Activated CD4-positive, CD25-positive, alpha-beta regulatory T cell treated with anti-CD3 and anti-CD28 coated beads, Interleukin-2, amount 50 U/mL, for 16 hours (primary cell): ENCODE data around the gene EHD4.

ENCODE experiments used
- DNase-seq: peaks from one replicate; pipeline ENCODE4 v3.0.0-alpha.2; 2020; ENCODE audit warnings: low read depth, low spot score

The EHD4 gene

GRCh38 chr15:41881086-41881485 lies 91.3 kb downstream of the EHD4 start:
- DNase-seq = no peak

DNA sequence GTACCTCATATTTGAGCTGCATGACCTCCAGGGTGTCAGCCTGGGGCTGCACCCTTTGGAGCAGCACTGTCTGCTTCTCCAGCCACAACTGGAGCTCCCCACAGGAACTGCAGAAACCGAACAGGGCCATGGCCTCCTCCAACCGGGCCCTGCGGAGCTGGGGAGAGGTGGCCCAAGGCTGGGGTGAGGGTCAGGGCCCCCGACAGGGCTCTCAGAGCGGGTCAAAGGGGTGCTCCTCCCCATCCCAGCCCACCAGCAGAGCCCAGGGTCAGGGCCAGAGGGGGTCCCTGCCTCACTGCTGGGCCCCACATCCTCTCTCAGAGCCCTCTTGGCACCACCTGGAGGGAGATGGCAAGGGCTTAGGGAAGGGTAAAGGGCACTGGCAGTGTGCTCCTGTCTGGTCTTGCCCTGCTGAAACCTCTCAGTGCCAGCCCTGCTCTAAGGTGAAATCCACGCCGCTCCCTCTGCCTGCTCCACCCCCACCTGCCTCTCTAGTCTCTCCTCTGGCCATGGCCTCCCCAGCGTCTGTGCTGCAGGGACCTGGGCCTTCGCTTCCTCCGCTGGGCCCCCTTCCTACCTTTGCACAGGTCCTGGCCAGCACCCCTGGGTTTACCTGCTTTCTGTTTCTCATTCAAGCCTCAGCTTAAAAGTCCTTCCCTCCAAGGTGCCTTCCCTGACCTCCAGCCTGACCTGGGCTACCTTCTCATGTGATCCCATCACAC lies 92.0 kb downstream of the EHD4 start:
- DNase-seq = no peak

DNA sequence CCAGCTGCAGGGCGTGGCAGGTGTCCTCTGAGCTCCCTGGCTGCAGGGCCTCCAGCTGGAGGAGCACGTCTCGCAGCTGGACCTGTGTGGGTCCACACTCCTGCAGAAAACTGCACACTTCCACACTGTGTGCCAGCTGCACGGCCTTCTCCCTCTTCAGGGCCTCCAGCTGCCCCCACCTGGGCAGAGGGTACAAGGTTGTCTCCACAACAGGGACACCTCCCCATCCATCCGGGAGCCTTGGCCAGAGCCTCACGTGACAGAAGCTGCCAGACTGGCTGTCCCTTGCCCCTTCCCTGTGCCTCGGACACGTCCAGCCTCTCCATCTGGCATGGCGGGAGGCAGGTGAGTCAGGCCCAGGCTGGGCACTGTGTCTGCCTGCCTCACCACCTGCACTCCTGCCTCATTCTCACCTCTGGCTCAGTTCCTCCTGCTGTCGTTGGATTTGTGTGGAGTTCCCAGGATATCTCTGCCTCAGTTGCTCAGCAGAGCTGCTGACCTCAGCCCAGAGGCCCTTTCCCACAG lies 93.0 kb downstream of the EHD4 start:
- no peak for DNase-seq

DNA sequence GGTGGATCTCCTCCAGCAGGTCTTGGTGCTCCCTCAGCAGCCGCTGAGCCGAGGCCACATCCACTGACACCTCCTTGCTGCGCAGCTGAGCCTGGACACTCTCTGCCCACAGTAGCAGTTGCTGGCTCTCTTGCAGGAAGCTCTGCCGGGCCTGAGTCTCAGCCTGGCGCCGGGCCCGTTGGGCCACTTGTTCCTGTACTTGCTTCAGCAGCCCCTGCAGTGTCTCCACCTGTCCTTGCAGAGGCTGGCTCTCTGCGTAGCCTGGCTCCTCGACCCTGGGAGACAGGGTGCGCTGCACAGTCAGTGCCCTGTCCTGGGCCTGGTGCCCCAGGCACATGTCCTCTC lies 94.0 kb downstream of the EHD4 start:
- no peak for DNase-seq

DNA sequence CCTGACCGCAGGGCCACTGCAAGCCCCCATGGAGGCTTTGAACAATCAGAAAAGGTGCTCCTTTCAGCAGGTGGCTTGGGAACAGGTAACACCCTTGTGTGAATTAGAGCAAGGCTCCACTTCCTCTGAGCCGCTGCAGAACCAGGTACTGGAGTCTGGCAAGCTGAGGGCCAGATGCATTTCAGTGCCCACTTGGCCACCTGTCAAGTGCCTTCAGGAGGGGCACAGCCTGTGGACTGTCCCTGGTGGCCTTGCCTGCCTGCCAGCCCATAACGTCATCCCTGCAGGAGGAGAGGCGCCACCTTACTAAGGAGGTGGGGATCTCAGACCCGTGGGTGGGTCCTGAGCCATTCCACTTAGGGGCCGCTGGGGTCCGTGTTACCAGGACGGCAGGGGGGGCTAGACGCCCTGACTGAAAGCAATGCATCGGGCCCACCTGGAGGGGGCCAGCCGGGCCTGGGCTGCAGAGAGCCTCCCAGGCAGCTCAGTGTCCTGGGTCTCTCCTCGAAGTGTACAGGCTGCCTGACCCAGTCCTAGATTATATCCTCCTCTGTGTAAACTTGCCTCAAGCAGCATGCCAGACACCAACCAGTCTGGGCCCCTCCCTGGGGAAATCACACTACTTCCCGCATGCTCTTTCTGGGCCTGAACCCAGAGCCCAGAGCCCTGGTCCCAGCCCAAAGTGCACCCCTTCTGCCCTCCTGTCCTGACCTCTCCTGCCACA lies 94.6 kb downstream of the EHD4 start:
- DNase-seq = no peak

GRCh38 chr15:41876689-41877088 lies 95.7 kb downstream of the EHD4 start:
- DNase-seq = no peak

GRCh38 chr15:41876007-41876406 lies 96.3 kb downstream of the EHD4 start:
- DNase-seq = no peak

GRCh38 chr15:41874736-41875135 lies 97.6 kb downstream of the EHD4 start:
- DNase-seq = no peak

GRCh38 chr15:41873711-41874110 lies 98.6 kb downstream of the EHD4 start:
- no peak for DNase-seq

DNA sequence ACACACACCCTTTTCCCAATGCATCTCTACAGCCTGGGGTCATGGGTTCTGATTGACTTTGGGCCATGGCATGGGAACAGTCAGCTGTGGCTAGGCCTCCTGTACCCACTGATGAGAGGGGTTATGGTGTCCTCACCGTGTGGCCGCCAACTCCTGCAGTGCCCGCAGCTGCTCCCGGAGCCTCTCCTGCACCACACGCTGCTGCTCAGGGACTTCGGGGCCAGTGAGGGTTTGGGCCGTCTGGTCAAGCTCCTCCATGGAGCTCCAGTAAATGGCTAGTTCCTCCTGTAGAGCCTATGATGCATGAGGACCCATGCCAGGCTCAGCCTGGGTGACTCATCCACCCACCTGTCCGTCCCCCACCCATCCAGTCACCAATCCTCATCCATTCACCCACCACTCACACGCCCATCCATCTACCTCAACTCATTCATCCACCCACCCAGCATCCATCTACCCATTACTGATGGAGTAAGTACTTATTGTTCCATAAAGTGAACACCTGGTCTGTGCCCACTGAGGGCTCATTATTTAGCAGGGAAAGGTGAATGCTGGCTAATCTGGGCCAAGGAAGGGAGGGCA lies 100.1 kb downstream of the EHD4 start:
- no peak for DNase-seq

- DNase-seq = no peak
These were observed 101.0 kb downstream of the EHD4 start for GRCh38 chr15:41871175-41871905.

- peak; percentile 19 for DNase-seq
These were observed 101.7 kb downstream of the EHD4 start for GRCh38 chr15:41870689-41871081.

GRCh38 chr15:41869770-41870688 lies 102.3 kb downstream of the EHD4 start:
- DNase-seq = no peak

DNA sequence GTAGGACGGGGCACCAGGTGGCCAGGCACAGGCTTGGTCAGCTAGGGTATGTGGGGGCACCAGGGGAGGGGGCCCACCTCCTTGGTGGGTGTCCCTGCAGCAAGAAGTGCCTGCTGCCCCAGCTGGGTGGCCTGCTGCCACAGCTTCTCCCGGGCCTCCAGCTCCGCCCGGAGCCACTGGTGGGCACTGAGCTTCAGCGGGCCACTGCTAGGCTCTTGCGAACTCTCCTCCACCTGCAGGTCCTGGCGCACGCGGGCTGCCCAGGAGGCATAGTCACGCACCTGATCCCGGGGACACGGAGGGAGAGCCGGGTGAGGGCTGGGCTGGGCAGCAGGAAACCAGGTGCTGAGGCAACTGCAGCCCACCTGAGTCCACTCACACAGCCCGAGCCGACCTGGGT lies 104.0 kb downstream of the EHD4 start:
- DNase-seq = no peak

DNA sequence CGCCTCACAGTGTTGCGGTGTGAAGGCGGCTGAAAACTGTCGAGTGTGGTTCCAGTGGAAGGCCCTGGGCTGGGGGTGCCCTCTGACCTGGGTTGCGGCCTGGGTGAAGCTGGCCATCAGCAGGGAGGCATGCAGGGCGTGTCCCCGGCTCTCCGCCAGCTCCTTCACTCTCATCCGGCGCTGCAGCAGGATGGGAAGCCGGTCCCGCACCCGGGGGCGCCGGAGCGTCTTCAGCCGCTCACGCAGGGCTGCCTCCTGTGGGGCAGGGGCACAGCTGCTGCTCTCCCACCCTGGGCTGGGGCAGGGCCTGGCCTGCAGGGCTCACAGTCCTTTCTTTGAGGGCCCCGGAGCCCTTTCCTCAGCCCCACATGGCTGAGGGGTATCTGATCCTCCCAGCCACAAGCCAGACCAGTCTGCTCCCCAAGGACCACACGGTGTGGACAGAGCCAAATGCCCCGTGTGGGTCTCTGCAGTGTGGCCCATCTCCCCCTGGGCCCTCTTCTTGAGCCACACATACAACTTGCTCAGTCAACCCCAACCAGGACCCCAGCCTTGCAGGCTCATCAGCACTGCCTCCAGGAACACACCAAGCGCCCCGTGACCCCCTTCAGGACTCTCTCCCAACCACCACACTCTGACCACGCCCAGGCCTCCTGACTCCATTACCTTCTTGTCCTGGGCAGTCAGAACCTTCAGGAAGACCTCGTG lies 105.3 kb downstream of the EHD4 start:
- no peak for DNase-seq

GRCh38 chr15:41866263-41866703 lies 106.1 kb downstream of the EHD4 start:
- no peak for DNase-seq

- no peak for DNase-seq
These were observed 106.8 kb downstream of the EHD4 start for GRCh38 chr15:41865490-41866055.

DNA sequence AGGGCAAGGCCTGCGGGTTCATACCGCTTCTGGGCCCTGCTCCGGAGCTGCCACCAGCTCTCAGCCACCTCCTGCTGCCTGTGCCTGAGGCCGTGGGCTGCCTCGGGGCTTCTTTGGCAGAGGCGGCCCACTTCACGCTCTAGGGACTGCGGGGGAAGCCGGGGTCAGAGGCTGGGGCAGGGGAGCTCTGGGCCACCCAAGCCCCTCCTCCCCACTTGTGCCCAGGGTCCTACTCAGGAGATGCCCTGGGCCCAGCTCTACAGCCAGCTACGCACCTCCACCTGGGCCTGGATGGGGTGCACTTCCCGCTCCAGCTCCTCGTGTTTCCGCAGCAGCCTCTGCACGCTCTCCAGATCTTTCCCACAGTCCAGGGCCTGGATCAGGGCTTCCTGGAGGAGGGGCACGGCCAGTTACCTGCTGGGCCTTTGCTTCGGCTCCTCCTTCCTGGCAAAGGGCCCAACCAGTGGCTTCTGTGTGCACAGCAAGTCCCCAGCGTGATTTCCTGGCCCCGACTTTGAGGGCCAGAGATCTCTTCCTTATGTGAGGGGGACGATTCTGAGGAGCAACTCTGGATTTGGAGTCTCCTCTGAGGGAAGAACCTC lies 109.7 kb downstream of the EHD4 start:
- DNase-seq = no peak

GRCh38 chr15:41861736-41862356 lies 110.5 kb downstream of the EHD4 start:
- DNase-seq = no peak
